Neural cell (in vitro differentiated cells): ENCODE results near the gene CTSZ.

Experiments used
- CTCF ChIP-seq: fragments of 450-650 bp; IDR thresholded peaks from 2 replicates; pipeline ENCODE4 v1.5.1; 2014; ENCODE audit warnings: antibody characterized with exemption, mild to moderate bottlenecking, moderate library complexity; ENCODE audit not compliant: poor library complexity, severe bottlenecking
- EP300 ChIP-seq: fragments of 450-650 bp; conservative IDR thresholded peaks from 2 replicates; pipeline ENCODE4 v1.6.1; 2014; ENCODE audit warnings: antibody characterized with exemption, mild to moderate bottlenecking, moderate library complexity; ENCODE audit not compliant: poor library complexity, severe bottlenecking
- EZH2 ChIP-seq: fragments of 200-600, 300-800 bp; shearing (Covaris generic), sonication (generic); IDR thresholded peaks from 2 replicates; pipeline ENCODE4 v1.6.1; 2014; ENCODE audit warnings: antibody characterized with exemption, low read length, borderline replicate concordance, mild to moderate bottlenecking; ENCODE audit not compliant: insufficient read depth, poor library complexity, severe bottlenecking
- POLR2AphosphoS5 ChIP-seq: IDR thresholded peaks from 2 replicates; pipeline ENCODE4 v1.6.1; 2012
- RAD21 ChIP-seq: fragments of 450-650 bp; conservative IDR thresholded peaks from 2 replicates; pipeline ENCODE4 v1.6.1; 2014; ENCODE audit warnings: antibody characterized with exemption, mild to moderate bottlenecking, moderate library complexity
- REST ChIP-seq: IDR thresholded peaks from 2 replicates; pipeline ENCODE4 v1.6.1; 2012; ENCODE audit warnings: borderline replicate concordance
- SMC3 ChIP-seq: fragments of 450-650 bp; conservative IDR thresholded peaks from 2 replicates; pipeline ENCODE4 v1.6.1; 2014; ENCODE audit warnings: antibody characterized with exemption, mild to moderate bottlenecking, moderate library complexity; ENCODE audit not compliant: poor library complexity
- TAF1 ChIP-seq: IDR thresholded peaks from 2 replicates; pipeline ENCODE4 v1.6.1; 2012; ENCODE audit warnings: low read depth

- TF ChIP-seq CTCF, result no peak
- no peak for TF ChIP-seq EP300
- TF ChIP-seq POLR2AphosphoS5, result no peak
- TF ChIP-seq TAF1, result no peak
- TF ChIP-seq REST, result no peak
- TF ChIP-seq SMC3, result no peak
- TF ChIP-seq EZH2, result no peak
- no peak for TF ChIP-seq RAD21
Measured at GRCh38 chr20:59010995-59011873, 4.2 kb upstream of the CTSZ start.
